Kidney (tissue), 14 donors: ENCODE measurements around the gene STAT1. TPM values are rescaled to one million over a fixed set of nuclear protein-coding genes. Genes with fewer than 3 reads are reported as not detected.
"Not testable (repeated sequence)": the region's sequence is repeated elsewhere in the genome, so short reads cannot be mapped to it uniquely, and the experiment has no call there.

Source experiments
- DNase-seq, 5 donors: peaks; one replicate each; pipeline ENCODE4 v3.0.0-alpha.2; 2013 to 2020
- FAIRE-seq: peaks from 2 replicates; lab custom pipeline; 2012; peaks lifted over from hg19 to GRCh38; lab: Jason Lieb, UNC
- H3K27ac ChIP-seq, 2 donors: one replicate each; pipeline ENCODE4 v1.7.0; 2013; ENCODE audit warnings: low read depth in 2 of 2, low read length in 2 of 2, inconsistent platforms in 1 of 2
- H3K27me3 ChIP-seq: one replicate; pipeline ENCODE4 v1.7.1; 2013; ENCODE audit warnings: low read length, inconsistent platforms; ENCODE audit not compliant: control insufficient read depth, insufficient read depth
- H3K36me3 ChIP-seq, 3 donors: one replicate each; pipeline versions ENCODE4 v1.7.0 to v1.7.1; 2013; ENCODE audit warnings: low read length in 3 of 3, control low read depth in 1 of 3, inconsistent platforms in 1 of 3; ENCODE audit not compliant: insufficient read depth in 3 of 3, control insufficient read depth in 2 of 3
- H3K4me1 ChIP-seq, 3 donors: one replicate each; pipeline versions ENCODE4 v1.7.0 to v1.7.1; 2013; ENCODE audit warnings: low read length in 3 of 3, inconsistent platforms in 1 of 3, low read depth in 1 of 3; ENCODE audit not compliant: control insufficient read depth in 2 of 3, insufficient read depth in 2 of 3
- H3K4me3 ChIP-seq, 3 donors: one replicate each; pipeline versions ENCODE4 v1.7.0 to v1.8.1; 2013; ENCODE audit warnings: low read length in 3 of 3, control low read depth in 1 of 3, inconsistent platforms in 1 of 3
- H3K9ac ChIP-seq, 3 donors: one replicate each; pipeline versions ENCODE4 v1.7.0 to v1.7.1; 2013; ENCODE audit warnings: low read length in 3 of 3, control low read depth in 1 of 3, inconsistent platforms in 1 of 3
- H3K9me3 ChIP-seq, 3 donors: one replicate each; pipeline versions ENCODE4 v1.7.0 to v1.7.1; 2013; ENCODE audit warnings: low read length in 3 of 3, control low read depth in 1 of 3, inconsistent platforms in 1 of 3; ENCODE audit not compliant: control insufficient read depth in 2 of 3, insufficient read depth in 1 of 3
- CTCF ChIP-seq: IDR thresholded peaks from 3 replicates; pipeline ENCODE4 v1.5.1; 2012; ENCODE audit warnings: mild to moderate bottlenecking, moderate library complexity, borderline replicate concordance; ENCODE audit not compliant: insufficient read depth; ENCODE audit errors: extremely low read depth
- intact Hi-C: fragments of 100-400 bp; cut with DNase I; formaldehyde crosslinking; loops from one replicate; pipeline ENCODE4 v1.11.1; 2022
- polyA plus RNA-seq: library from polyadenylated mRNA; stranded (reverse); fragments of 350-450 nt; fragmentation: Illumina TruSeq; extraction: RNeasy Lipid Tissue Mini Kit (QIAGEN cat#74804); gene quantifications from one replicate; pipeline ENCODE4 v1.2.3, GENCODE V29; 2014; ENCODE audit warnings: low read depth, low replicate concordance; ENCODE audit not compliant: insufficient read depth
- total RNA-seq: library from RNA; stranded (reverse); fragmentation: NEBNext Ultra II Directional; extraction: Animal tissue kit (Norgen Biotek cat#: 25700); gene quantifications from one replicate; pipeline ENCODE4 v1.2.1, GENCODE V29; 2021
- donor health status: control.
- donor health status: control.
- donor health status: control.
- donor health status: control.
- donor health status: control.
- donor health status: DM: yes; HTN: yes; CAD: no.
- donor health status: Normal renal cell carcinoma (clear cell type).

The STAT1 gene
- total and polyA plus RNA-seq, 2 donors from 2014 or later, result 37.5 to 121 TPM

DNA sequence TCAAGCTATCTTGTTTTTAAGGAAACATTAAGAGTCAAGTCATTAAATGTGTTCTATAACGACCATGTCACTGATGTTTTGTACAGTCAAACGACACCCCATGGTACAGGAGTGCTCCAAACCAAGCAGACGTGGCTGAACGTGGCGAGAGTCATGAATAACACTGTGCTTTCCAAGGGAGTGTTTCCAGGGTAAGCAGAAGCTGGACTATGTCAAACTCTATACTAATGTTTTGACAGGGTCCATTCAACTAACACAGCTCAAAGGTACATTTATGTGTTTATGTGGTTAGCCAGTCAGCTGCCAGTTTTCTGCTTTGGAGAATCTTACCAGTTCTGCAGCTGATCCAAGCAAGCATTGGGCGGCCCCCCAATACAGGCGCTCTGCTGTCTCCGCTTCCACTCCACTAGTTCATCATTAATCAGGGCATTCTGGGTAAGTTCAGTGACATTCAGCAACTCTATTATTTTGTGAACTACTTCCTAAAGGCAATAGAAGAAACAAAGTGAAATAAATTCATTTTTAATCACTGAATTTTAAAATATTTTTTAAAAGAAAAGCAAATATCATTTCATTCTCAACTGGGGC, 16.4 kb downstream of the STAT1 start:
- Histone ChIP-seq H3K4me3 (no peak overlapping the region), H3K9me3 (no peaks in the 10 kb centered on the region), H3K36me3 (peaks cover 28 to 67% (median 61%) of the 10 kb centered on the region in 3 donors), H3K27ac (no peak overlapping the region), H3K9ac (no peak overlapping the region), H3K4me1 (no peaks in the 10 kb centered on the region), H3K27me3 (no peaks in the 10 kb centered on the region)
- intact Hi-C loops, result no loop called here
- no peak for TF ChIP-seq CTCF
- FAIRE-seq, result no peak
- no peak for DNase-seq

DNA sequence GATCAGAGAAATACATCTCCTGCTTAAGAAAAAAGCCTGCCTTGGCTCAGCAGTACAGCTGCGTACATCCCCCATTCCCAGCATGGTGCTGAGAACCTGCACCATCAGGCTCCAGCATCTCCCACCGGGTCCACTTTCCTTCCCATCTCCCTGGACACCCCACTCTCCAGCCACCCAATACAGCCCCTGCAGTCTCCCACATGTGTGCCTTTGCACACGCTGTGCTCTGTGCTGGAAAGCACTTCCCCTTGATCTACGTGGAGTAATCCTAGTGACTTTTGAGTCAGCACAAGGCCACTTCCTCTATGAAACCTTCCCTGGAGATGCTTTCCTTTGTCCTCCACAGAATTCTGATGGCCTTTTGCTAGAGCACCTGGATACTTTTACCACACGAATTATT, 17.0 kb downstream of the STAT1 start:
- H3K9me3 ChIP-seq, result no peaks in the 10 kb centered on the region
- H3K4me1 ChIP-seq, result no peaks in the 10 kb centered on the region
- H3K36me3 ChIP-seq, result peaks cover 28 to 61% (median 60%) of the 10 kb centered on the region in 3 donors
- intact Hi-C loops, result no loop called here
- H3K27me3 ChIP-seq, result no peaks in the 10 kb centered on the region
- H3K4me3 ChIP-seq, result no peak overlapping the region
- TF ChIP-seq CTCF, result no peak
- DNase-seq (no peak), FAIRE-seq (no peak)
- H3K27ac ChIP-seq, result no peak overlapping the region
- H3K9ac ChIP-seq, result no peak overlapping the region

DNA sequence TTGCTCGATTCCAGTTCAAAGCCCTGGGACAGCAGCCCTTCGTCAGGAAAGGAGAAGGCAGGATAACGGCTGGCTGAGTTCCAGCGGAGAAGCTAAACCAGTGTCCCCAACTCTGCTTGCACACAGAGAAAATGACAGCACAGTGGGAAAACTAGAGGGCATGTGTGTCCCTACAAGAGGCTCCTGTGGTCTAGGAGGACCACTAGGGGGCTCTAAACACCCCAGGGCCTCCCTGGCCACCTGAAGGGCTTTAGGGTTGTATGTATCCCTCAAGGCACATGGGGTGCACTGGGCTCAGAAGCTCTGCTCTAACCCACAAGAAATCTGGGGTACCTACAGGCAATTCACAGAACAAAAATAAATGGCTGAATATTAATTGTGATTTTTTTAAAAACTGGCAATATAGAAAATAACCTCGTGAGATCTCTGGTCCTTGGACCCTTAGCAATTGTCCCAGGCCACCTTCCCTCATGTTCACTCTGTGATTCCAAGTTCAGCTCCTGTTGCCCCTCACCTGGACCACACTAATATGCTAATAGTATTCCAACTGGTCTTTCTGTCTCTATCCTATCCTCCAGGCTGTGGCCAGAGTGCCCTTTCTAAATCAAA, 17.5 kb downstream of the STAT1 start:
- no peak for FAIRE-seq
- DNase-seq, result peak in 2 of 5 donors; percentile 14 to 37
- peaks cover 28 to 64% (median 60%) of the 10 kb centered on the region in 3 donors for H3K36me3 ChIP-seq

GRCh38 chr2:190995315-190995714, 18.7 kb downstream of the STAT1 start:
- H3K36me3 ChIP-seq, result peaks cover 25 to 67% (median 57%) of the 10 kb centered on the region in 3 donors
- H3K4me1 ChIP-seq, H3K4me3 ChIP-seq, DNase-seq, H3K27me3 ChIP-seq, H3K9me3 ChIP-seq, H3K9ac ChIP-seq, intact Hi-C loops, FAIRE-seq, H3K27ac ChIP-seq: not testable (repeated sequence)

More for the DNA sequence above, 17.5 kb downstream of the STAT1 start:
- peak; percentile 22 for TF ChIP-seq CTCF
- Histone ChIP-seq H3K4me3 (no peak overlapping the region), H3K9me3 (no peaks in the 10 kb centered on the region), H3K27me3 (no peaks in the 10 kb centered on the region), H3K4me1 (no peaks in the 10 kb centered on the region), H3K9ac (no peak overlapping the region), H3K27ac (no peak overlapping the region)
- intact Hi-C loops, result no loop called here
